HCEC 1CT (cell line): ENCODE results near the gene CCK.

ENCODE experiments used
- DNase-seq: peaks from one replicate; pipeline ENCODE4 v3.0.0-alpha.2; 2017

The CCK gene

DNA sequence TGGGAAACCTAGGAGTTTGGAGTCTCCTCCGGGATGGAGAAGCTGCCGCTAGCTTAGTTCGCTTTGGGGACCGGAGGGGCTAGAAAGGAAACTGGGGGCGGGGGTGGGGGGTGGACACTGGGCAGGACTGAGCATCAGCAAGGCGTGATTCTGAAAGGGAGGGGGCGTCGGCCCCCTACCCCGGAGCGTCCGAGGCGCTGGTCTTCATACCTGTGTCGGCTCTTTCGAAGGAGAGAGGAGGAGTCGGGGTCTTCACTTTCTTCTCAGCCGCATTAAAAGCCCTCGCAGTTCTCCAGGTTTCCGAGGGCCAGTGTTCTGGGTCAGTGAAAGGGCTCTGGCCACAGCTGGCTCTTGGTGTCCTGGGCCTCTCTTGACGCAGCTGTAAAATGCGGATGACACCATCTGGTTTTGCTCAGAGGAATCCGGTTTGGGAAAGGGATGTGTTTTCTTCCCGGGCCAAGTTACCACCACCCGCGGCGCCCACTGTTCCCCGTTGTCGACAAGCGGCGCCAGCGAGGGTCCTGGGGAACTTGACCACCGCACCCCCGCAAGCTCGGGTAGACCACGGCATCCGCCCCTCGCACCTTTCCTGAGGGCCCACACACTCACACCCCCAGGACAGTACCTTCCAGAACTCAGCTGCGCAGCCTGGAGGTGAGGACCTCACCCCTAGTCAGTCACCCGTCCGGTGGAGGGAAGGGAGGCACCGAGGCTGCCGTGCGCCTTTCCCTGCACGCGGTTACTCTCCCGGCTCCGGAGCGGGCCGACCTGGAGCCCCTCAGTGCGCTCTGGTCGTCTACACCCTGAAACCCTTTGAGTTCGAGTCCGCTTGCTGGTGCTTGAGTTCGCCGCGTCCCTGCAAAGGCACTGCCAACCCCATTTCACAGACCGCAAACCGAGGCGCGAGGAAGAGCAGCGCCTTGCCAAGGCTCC is 660 bp downstream of the CCK start:
- DNase-seq: peak; percentile 5

- DNase-seq: no peak
Measured at GRCh38 chr3:42264399-42265058, 1.5 kb downstream of the CCK start.

DNA sequence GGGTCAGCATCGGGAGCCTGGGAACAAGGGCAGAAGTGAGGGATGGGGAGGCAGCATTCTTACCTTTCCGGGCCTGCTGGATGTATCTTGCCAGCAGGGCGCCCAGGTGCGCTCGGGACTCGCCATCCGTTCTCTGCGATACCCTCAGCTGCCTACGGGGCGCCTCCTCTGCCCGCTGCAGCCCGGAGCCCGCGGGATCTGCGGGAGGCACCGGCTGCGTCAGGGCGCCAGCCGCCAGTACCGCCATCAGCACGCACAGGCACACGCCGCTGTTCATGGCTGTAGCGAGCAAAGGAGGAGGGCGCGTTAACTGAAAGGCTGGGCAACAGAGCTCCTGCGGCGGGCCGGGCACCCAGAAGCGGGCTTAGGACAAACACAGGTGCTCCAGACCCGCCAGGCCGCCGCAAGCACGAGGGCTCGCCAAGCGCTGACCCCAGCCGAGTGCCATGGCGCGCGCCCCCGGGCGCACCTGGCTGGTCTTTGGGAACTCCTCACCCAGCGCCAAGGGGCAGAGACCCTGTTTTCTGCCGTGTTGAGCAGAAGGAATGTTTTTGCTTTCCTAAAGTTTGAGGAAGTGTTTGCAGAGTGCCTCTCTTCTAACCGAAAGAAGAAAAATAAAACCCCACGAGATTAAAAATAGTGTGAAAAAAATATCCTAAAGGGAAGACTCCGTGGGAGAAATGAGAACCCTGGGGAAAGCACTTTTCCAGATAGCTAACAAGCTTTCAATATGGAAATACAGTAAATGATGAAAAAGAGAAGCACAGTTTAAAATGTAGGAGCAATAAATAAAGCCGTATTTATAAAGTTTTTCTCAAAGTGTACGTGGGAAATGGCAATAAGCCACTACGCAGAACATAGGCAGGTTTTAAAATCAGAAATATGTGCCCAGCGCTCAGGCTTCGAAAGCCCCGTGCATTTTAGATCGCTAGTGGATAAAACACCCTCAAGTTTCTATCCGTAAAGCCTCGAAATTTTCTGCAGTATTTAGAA is 2.3 kb downstream of the CCK start:
- no peak for DNase-seq

DNA sequence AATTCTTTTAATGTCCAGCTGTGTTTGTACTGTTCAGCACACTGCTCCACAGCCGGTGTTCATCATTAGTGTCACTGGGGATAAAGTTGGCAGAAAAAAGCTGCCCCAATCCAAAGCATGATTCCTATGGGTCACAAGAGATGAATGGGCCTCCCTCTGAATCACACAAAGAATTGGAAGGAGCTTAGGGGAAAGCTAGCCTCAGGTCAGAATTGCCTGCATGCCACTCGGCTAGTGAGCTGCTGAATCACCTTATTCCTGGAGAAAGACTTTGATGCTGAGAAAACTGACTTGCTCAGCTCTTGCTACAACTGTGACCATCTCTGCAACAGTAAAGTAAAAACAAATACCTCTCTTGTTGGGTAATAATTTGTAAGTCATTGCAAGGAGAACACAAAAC is 3.5 kb downstream of the CCK start:
- DNase-seq: peak; percentile 88

DNA sequence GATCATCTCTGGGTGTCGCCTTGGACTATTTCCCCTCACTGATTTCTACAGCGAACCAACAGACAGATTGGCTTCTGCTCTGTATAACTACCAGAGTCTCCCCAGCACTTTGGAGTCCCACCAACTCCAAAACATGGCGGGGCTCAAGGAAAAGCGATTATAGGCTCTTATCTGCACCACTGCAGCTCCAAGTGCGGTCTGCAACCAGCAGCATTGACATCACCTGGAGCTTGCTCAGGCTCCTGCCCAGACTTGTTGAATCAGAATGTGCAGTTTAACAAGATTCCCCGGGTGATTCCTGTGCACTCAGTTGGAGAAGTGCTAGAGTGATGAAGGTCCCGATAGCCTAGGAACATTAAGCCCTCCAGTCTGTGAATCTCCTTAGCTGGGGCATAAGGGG is 9.0 kb downstream of the CCK start:
- no peak for DNase-seq

- DNase-seq: peak; percentile 89
Measured at GRCh38 chr3:42256135-42256819, 9.7 kb downstream of the CCK start.

GRCh38 chr3:42254566-42254965 is 11.4 kb downstream of the CCK start:
- no peak for DNase-seq

DNA sequence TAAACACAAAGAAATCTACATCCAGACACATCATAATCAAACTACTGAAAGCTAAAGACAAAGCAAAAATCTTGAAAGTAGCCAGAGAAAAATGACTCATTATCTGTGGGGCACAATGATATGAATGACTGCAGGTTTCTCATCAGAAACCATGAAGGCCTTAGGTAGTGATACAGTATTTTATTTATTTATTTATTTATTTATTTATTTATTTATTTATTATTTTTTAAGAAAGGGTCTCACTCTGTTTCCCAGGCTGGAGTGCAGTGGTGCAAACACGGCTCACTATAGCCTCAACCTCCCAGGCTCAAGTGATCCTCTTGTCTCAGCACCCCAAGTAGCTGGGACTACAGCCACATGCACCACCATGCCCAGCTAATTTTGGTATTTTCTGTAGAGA is 15.2 kb downstream of the CCK start:
- DNase-seq: no peak

DNA sequence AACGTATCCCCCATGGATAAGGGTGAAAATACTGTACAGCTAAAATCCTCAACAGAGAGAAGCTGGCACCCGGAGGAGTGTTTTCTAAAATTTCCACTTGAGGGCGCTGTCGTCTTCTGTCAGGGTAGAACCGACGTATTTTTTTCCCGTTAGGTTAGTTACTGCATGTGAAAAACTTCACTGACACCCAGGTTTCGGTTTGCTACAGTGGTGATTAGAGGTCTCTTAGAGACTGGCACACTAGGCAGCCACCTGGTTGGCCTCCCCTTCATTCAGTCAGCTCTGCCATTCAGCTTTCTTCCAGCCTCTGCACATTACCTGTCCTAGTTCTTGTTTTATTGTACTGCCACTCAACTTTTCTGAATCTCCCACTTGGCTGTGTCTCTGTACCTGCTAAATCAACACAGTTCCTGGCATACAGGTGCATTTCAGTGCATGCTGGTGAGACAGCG is 18.4 kb downstream of the CCK start:
- DNase-seq: peak; percentile 64

DNA sequence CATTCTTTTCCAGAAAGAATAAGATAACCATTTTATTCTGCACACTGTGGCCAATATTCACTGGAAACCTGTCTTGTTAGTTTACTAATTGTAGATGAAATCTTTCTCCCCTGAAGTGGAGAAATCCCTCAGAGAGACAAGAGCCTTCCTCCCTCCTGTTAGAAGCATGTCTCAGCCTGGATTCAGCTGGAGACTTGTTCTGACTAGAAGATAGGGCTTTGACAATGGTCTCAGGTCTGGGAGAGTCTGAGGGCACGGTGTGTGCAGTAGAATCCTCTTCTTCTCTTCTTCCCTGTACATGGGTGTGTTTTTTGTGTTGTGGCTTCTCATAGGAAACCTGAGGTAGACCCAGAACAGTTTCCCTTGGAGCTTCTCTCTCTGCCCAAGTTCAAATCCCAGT is 19.9 kb downstream of the CCK start:
- DNase-seq: no peak

DNA sequence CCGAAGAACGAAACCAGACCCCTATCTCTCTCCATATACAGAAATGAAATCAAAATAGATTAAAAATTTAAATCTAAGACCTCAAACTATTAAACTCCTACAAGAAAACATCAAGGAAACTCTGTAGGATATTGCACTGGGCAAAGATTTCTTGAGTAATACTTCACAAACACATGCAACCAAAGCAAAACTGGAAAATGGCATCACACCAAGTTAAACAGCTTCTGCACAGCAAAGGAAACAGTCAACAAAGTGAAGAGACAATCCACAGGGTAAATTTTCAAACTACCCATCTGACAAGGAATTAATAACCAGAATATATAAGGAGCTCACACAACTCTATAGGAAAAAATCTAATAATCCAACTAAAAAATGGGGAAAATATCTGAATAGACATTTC is 29.4 kb downstream of the CCK start:
- DNase-seq: no peak

DNA sequence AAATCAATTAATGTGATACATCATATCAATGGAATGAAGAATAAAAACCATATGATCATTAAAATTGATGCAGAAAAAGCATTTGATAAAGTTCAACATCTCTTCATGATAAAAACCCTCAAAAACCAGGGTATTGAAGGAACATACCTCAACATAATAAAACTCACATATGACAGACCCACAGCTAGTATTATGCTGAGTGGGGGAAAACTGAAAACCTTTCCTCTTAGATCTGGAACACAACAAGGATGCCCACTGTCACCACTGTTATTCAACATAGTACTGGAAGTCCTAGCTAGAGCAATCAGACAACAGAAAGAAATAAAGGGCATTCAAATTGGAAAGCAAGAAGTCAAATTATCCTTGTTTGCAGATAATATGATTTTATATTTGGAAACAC is 30.5 kb downstream of the CCK start:
- no peak for DNase-seq

DNA sequence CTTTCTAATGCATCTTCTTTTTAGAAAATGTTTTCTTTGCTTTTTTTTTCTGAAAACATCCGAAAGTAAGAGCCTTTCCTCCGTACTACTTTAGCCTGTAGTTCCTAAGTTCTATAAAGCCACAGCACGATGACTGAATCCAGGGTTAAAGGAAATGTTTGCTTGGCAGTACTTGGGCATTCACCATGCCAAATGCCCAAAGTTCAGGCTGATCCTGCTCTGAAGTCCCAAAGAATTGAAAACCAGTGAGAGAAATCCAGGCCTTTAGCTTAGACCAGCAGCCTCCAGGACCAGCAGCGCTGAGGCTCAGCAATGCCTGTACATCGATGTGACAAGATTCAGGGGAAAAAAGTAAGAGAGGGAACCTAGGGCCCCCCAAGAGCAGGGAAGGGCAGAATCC is 35.1 kb downstream of the CCK start:
- DNase-seq: no peak

GRCh38 chr3:42229942-42230688 is 35.9 kb downstream of the CCK start:
- peak; percentile 67 for DNase-seq

- no peak for DNase-seq
Measured at GRCh38 chr3:42229266-42229941, 36.6 kb downstream of the CCK start.

DNA sequence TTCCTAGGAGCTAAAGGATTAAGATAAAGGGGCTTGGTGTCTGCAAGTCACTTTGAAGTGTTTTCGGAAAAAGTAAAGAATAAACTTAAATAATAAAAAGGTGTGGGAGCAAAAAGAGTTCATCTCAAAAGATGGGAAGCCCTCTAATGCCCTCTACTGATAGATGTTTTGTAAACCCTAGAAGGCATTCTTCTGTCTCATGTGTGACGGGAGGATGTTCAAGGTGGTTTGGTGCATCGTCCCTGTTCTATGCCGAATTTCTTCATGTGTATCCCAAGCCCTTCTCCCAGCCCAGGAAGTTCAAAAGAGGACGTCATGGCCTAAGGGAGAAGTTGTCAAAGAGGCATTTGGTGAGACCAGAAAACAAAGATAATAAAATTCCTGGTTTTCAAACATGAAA is 37.2 kb downstream of the CCK start:
- peak; percentile 11 for DNase-seq

DNA sequence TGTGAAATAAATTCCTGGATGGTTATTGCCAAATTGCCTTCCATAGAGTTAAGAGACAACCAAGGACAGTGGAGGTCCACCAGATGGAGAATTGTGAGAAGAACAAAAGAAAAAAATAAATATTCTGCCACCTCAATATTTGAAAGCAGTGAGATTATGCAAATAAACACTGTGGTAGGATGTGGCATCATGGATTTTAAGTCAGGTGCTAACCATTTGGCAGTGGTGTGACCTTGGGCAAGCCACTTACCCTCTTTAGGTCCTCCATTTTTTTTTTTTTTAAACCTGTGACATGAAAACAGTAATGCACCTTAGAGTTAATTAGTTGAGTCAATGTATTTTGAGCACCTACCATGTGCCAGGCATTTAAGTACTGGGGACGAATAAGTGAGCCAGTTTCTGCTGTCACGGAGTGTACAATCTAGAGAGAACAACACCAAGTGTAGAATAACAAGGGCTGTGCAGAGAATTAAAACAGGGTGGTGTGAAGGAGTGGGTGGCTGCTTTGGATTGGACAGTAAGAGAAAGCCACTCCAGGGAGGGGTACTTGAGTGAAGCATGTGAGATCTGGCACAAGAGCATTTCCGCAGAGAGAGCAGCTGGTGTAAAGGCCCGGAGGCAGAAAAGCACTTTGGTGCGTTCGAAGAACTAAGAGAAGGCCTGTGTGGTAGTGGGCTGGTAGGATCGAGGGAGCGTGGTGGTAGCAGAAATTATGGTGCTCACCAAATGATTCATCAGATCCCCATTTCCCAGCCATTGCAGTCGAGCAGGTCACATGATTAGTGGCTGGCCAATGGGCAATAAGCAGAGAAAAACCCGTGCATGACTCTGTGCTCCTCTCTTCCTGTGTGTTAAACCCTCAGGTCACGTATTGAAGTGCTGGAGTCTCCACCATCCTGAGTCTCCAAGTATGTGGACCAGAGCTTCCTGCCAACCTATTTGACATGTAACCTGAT is 39.2 kb downstream of the CCK start:
- peak; percentile 30 for DNase-seq

DNA sequence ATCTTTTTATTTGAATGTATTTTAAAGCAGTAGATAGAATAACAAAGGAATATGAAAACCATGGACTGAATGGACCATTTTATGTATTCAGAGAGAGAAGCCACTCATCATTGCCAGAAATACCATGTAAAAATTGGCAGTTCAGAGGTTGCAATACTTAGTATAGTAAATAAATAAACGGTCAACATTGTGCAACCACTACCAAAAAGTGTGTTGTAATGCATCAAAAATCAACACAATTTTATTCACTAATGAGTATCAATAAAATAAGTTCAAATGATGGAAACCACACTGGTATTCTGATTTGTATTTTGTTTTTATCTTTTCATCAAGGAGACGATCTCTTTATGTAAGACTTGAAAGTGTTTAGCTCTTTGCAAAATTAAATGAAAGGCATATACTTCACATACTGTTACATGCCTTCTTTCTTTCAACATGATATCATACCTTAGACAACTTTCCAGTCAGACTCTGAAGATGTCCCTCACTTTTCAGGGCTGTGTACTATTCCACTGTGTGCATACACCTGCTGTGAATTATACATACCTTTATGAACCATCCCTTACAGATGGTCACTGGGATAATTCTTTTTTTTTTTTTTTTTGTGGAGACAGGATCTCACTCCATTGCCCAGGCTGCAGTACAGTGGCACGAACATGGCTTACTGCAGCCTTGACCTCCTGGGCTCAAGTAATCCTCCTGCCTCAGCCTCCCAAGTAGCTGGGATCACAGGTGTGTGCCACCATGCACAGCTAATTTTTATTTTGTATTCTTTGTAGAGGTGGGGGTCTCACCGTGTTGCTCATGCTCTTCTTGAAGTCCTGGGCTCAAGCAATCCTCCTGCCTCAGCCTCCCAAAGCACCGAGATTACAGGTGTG is 40.3 kb downstream of the CCK start:
- no peak for DNase-seq
